ENCODE results near the gene CPA4. TPM values are rescaled to one million over a fixed set of nuclear protein-coding genes. Genes with fewer than 3 reads are reported as not detected.

CPA4 gene
- total and polyA plus RNA-seq, 8 donors, result 0.20 to 1.5 (median 0.56) TPM

DNA sequence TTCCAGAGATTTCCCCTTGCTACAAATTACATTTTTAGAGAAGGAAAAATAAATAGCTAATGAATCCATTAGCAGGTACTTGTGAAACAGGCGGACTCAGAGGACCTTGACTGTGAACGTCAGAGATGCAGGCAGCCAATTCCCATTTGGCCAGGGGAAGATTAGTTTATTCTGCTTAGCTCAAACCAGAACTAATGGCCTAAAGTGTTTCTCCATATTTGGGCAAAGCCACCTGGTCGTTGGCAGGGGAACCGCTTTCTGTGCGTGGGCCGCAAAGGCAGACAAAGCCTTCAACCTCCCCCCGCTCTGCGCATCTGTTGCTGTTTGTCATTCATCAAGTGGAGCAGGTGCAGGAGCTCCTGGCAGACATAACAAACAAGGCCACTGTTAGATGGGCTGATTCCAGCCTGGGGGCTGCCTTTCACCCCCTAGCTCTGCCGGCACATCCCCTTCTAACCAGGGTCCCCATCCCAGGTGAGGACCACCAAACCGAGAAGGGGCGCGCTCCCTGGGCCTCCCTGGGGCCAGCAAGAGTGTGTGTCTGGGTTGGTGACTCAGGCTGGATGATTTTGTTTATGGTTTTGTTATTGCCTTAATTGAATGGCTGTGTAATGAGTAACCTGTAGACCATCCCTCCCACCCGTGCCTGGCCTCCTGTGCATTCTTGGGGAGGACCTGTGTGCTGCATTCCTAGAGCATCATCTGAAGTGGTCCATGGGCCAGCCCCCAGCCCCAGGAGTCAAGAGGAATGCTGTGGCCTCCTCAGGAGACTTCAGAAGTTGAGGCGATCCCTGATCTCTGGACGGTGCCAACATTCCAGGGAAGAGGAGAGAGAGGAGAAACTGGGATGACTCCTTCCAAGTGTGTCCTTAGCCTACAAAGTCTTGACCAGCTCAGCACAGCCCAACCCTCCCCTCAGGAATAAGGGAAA, 72.8 kb downstream of the CPA4 start:
- no peak overlapping the region for H3K27ac ChIP-seq
- DNase-seq, result peak in 2 of 4 donors; percentile 6 to 46
- no peak for ATAC-seq
- intact Hi-C loops (cut with DNase I), result no loop called here
- no peak for TF ChIP-seq CTCF (IDR thresholded peaks at IDR 0.05)
- no peak overlapping the region for H3K4me3 ChIP-seq
- no peaks in the 10 kb centered on the region for H3K27me3 ChIP-seq
- H3K4me1 ChIP-seq, result peaks cover 2 to 12% of the 10 kb centered on the region in 2 donors
- H3K9me3 ChIP-seq, result peaks cover 0 to 3% of the 10 kb centered on the region in 2 donors
- H3K36me3 ChIP-seq, result no peaks in the 10 kb centered on the region

GRCh38 chr7:130366564-130366963, 73.6 kb downstream of the CPA4 start:
- intact Hi-C loops (cut with DNase I), result no loop called here
- H3K9me3 ChIP-seq, result no peaks in the 10 kb centered on the region
- TF ChIP-seq CTCF (IDR thresholded peaks at IDR 0.05), result no peak
- peaks cover 2 to 12% of the 10 kb centered on the region in 2 donors for H3K4me1 ChIP-seq
- ATAC-seq, result no peak
- no peak overlapping the region for H3K27ac ChIP-seq
- no peak overlapping the region for H3K4me3 ChIP-seq
- DNase-seq, result peak in 1 of 4 donors; percentile 10
- H3K36me3 ChIP-seq, result no peaks in the 10 kb centered on the region
- no peaks in the 10 kb centered on the region for H3K27me3 ChIP-seq

DNA sequence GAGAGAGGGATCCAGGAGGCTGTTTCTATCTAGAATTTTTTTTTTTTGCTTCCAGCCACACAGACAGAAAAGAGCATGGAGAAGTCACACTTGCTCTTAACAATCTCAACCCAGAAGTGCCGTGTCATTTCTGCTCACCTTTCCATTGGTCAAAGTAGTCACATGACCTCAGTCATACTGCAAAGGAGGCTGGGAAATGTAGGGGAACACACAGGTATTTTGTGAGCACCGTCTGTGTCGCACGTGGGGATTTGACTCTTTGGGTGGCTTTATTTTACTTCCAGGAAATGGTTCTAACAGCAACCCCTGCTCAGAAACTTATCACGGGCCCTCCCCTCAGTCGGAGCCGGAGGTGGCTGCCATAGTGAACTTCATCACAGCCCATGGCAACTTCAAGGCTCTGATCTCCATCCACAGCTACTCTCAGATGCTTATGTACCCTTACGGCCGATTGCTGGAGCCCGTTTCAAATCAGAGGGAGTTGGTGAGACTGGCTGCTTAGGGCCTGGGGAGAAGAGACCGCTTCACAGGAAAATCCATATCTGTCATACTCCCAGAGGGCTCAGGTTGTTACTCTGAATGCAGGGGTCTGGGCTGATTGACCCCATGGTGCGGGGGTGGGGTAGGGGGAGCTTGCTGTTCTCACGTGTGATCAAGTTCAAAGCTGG, 74.3 kb downstream of the CPA4 start:
- no peaks in the 10 kb centered on the region for H3K36me3 ChIP-seq
- H3K4me1 ChIP-seq, result peaks cover 2 to 12% of the 10 kb centered on the region in 2 donors
- ATAC-seq (no peak), DNase-seq (no peak)
- intact Hi-C loops (cut with DNase I), result no loop called here
- TF ChIP-seq CTCF (IDR thresholded peaks at IDR 0.05), result no peak
- H3K9me3 ChIP-seq, result no peaks in the 10 kb centered on the region
- H3K27me3 ChIP-seq, result no peaks in the 10 kb centered on the region
- no peak overlapping the region for H3K4me3 ChIP-seq
- no peak overlapping the region for H3K27ac ChIP-seq

- Histone ChIP-seq H3K27me3 (no peaks in the 10 kb centered on the region), H3K4me1 (peaks cover 2 to 12% of the 10 kb centered on the region in 2 donors), H3K9me3 (no peaks in the 10 kb centered on the region), H3K4me3 (no peak overlapping the region), H3K36me3 (no peaks in the 10 kb centered on the region), H3K27ac (peak overlapping the region in 1 of 2 donors; percentile 34)
- TF ChIP-seq CTCF (IDR thresholded peaks at IDR 0.05), result no peak
- intact Hi-C loops (cut with DNase I), result no loop called here
- DNase-seq (no peak), ATAC-seq (no peak)
Measured at GRCh38 chr7:130367836-130368746, 75.1 kb downstream of the CPA4 start.
